ENCODE data around the gene AP4E1.

The AP4E1 gene

GRCh38 chr15:50993598-50993997 is 85.1 kb downstream of the AP4E1 start:
- H3K4me3 ChIP-seq, result no peak overlapping the region
- H3K27me3 ChIP-seq, result no peaks in the 10 kb centered on the region
- no peak for DNase-seq
- no peak overlapping the region for H3K27ac ChIP-seq
- peaks cover 0 to 23% (median 0%) of the 10 kb centered on the region in 4 donors for H3K4me1 ChIP-seq
- TF ChIP-seq CTCF (IDR thresholded peaks at IDR 0.05), result no peak
- intact Hi-C loops (cut with DNase I; ENCODE audit: low total_unique reads), result no loop called here
- no peaks in the 10 kb centered on the region for H3K9me3 ChIP-seq
- H3K36me3 ChIP-seq, result peaks cover 7 to 27% (median 17%) of the 10 kb centered on the region in 3 donors

- H3K27ac ChIP-seq, result no peak overlapping the region
- DNase-seq, result no peak
- intact Hi-C loops (cut with DNase I; ENCODE audit: low total_unique reads), result no loop called here
- TF ChIP-seq CTCF (IDR thresholded peaks at IDR 0.05), result no peak
- H3K27me3 ChIP-seq, result no peaks in the 10 kb centered on the region
- H3K4me1 ChIP-seq, result peaks cover 0 to 9% (median 0%) of the 10 kb centered on the region in 4 donors
- H3K9me3 ChIP-seq, result no peaks in the 10 kb centered on the region
- H3K36me3 ChIP-seq, result peaks cover 15 to 31% (median 25%) of the 10 kb centered on the region in 3 donors
- H3K4me3 ChIP-seq, result no peak overlapping the region
Measured at GRCh38 chr15:50996641-50997040, 88.2 kb downstream of the AP4E1 start.

- Histone ChIP-seq H3K27me3 (no peaks in the 10 kb centered on the region), H3K4me3 (no peak overlapping the region), H3K9me3 (no peaks in the 10 kb centered on the region), H3K4me1 (peaks cover 0 to under 1% (median 0%) of the 10 kb centered on the region in 4 donors), H3K27ac (no peak overlapping the region), H3K36me3 (peaks cover 24 to 39% (median 34%) of the 10 kb centered on the region in 3 donors)
- intact Hi-C loops (cut with DNase I; ENCODE audit: low total_unique reads), result no loop called here
- no peak for DNase-seq
- no peak for TF ChIP-seq CTCF (IDR thresholded peaks at IDR 0.05)
Measured at GRCh38 chr15:50997371-50998051, 89.0 kb downstream of the AP4E1 start.

- no peak for TF ChIP-seq CTCF (IDR thresholded peaks at IDR 0.05)
- H3K36me3 ChIP-seq, result peaks cover 28 to 34% (median 32%) of the 10 kb centered on the region in 3 donors
- no peaks in the 10 kb centered on the region for H3K9me3 ChIP-seq
- H3K4me3 ChIP-seq, result no peak overlapping the region
- intact Hi-C loops (cut with DNase I; ENCODE audit: low total_unique reads), result no loop called here
- DNase-seq, result no peak
- H3K27ac ChIP-seq, result no peak overlapping the region
- H3K4me1 ChIP-seq, result no peaks in the 10 kb centered on the region
- no peaks in the 10 kb centered on the region for H3K27me3 ChIP-seq
Measured at GRCh38 chr15:51004103-51004551, 95.6 kb downstream of the AP4E1 start.

- intact Hi-C loops (cut with DNase I; ENCODE audit: low total_unique reads), result no loop called here
- no peaks in the 10 kb centered on the region for H3K27me3 ChIP-seq
- no peak for DNase-seq
- H3K36me3 ChIP-seq, result peaks cover 26 to 27% (median 27%) of the 10 kb centered on the region in 3 donors
- TF ChIP-seq CTCF (IDR thresholded peaks at IDR 0.05), result no peak
- no peak overlapping the region for H3K27ac ChIP-seq
- no peaks in the 10 kb centered on the region for H3K9me3 ChIP-seq
- H3K4me1 ChIP-seq, result no peaks in the 10 kb centered on the region
- H3K4me3 ChIP-seq, result no peak overlapping the region
Measured at GRCh38 chr15:51006336-51006985, 98.0 kb downstream of the AP4E1 start.

Measured in tibial artery (tissue), 4 donors.